HFFc6 (cell line): ENCODE results near the gene EIF4A2. TPM values are rescaled to one million over a fixed set of nuclear protein-coding genes. Genes with fewer than 3 reads are reported as not detected.

Experiments
- DNase-seq: peaks from one replicate; pipeline ENCODE4 v3.0.0-alpha.2; 2018
- H3K27ac Mint-ChIP-seq: 2 replicates; pipeline ENCODE4 v1.8.0; 2020; ENCODE audit warnings: mild to moderate bottlenecking, mixed read lengths
- H3K27me3 Mint-ChIP-seq: 2 replicates; pipeline ENCODE4 v1.8.0; 2021; ENCODE audit warnings: mild to moderate bottlenecking, moderate library complexity, mixed read lengths; ENCODE audit not compliant: insufficient read depth
- H3K36me3 Mint-ChIP-seq: 2 replicates; pipeline ENCODE4 v1.8.0; 2021; ENCODE audit warnings: low read depth, mixed read lengths
- H3K4me1 Mint-ChIP-seq: 2 replicates; pipeline ENCODE4 v1.8.0; 2020; ENCODE audit warnings: low read depth, mixed read lengths
- H3K4me3 Mint-ChIP-seq: 2 replicates; pipeline ENCODE4 v1.8.0; 2020; ENCODE audit warnings: mild to moderate bottlenecking, moderate library complexity, mixed read lengths
- H3K9me3 Mint-ChIP-seq: 2 replicates; pipeline ENCODE4 v1.8.0; 2020; ENCODE audit warnings: mild to moderate bottlenecking, mixed read lengths
- CTCF ChIP-seq: fragments of 200-600 bp; sonication (generic); IDR thresholded peaks from 2 replicates; pipeline ENCODE4 v1.5.0; 2021; ENCODE audit warnings: antibody characterized with exemption, mild to moderate bottlenecking
- microRNA-seq: library from miRNA; unstranded; fragments of <30 nt; microRNA quantifications from one replicate; pipeline ENCODE4, GENCODE V29; 2019
- total RNA-seq, 6 experiments: library from RNA; stranded (reverse); fragmentation: NEBNext Ultra II Directional; extraction: Animal tissue kit (Norgen Biotek cat#: 25700); gene quantifications; 2 replicates in 1 of 6; 3 replicates in 5 of 6; pipeline ENCODE4 v1.2.3, GENCODE V29; 2021

The EIF4A2 gene
- total RNA-seq, 6 experiments from 2014 or later, result 249 to 363 (median 264) TPM

GRCh38 chr3:186828340-186828739 lies 45.0 kb downstream of the EIF4A2 start:
- TF ChIP-seq CTCF, result no peak
- Mint-ChIP-seq H3K4me1 (peaks cover 28% of the 10 kb centered on the region), H3K9me3 (no peaks in the 10 kb centered on the region), H3K27ac (no peak overlapping the region), H3K27me3 (peaks cover 38% of the 10 kb centered on the region), H3K4me3 (no peak overlapping the region), H3K36me3 (no peaks in the 10 kb centered on the region)
- DNase-seq, result no peak

- H3K9me3 Mint-ChIP-seq, result no peaks in the 10 kb centered on the region
- peaks cover under 1% of the 10 kb centered on the region for H3K4me1 Mint-ChIP-seq
- no peak for TF ChIP-seq CTCF
- H3K27ac Mint-ChIP-seq, result no peak overlapping the region
- DNase-seq, result no peak
- no peaks in the 10 kb centered on the region for H3K36me3 Mint-ChIP-seq
- H3K4me3 Mint-ChIP-seq, result no peak overlapping the region
- H3K27me3 Mint-ChIP-seq, result peaks cover 27% of the 10 kb centered on the region
Observed at GRCh38 chr3:186831798-186832197, 48.4 kb downstream of the EIF4A2 start.

- no peak for TF ChIP-seq CTCF
- no peaks in the 10 kb centered on the region for H3K4me1 Mint-ChIP-seq
- H3K27ac Mint-ChIP-seq, result no peak overlapping the region
- no peak overlapping the region for H3K4me3 Mint-ChIP-seq
- no peak for DNase-seq
- H3K36me3 Mint-ChIP-seq, result no peaks in the 10 kb centered on the region
- no peaks in the 10 kb centered on the region for H3K9me3 Mint-ChIP-seq
- H3K27me3 Mint-ChIP-seq, result peaks cover 27% of the 10 kb centered on the region
Observed at GRCh38 chr3:186832276-186832675, 48.9 kb downstream of the EIF4A2 start.

Small RNA genes within 50 kb of the gene (microRNA-seq; reads per million reads assigned to microRNA genes)
- 67.2 reads per million, percentile 45 among the genes with 10 or more reads in this experiment for gene MIR1248

Other genes with a start within 250 kb of the EIF4A2 start
- under 1 TPM; 0.34 to 0.87 (median 0.68) TPM for gene CRYGS, start 239.2 kb upstream of the EIF4A2 start, total RNA-seq
- 1 to 10 TPM; 4.8 to 8.0 (median 6.0) TPM for gene TBCCD1, start 216.2 kb upstream of the EIF4A2 start, total RNA-seq
- 10 to 100 TPM; 76.8 to 94.0 (median 84.2) TPM for gene DNAJB11, start 212.9 kb upstream of the EIF4A2 start, total RNA-seq
- not detected for gene AHSG, start 170.5 kb upstream of the EIF4A2 start, total RNA-seq
- gene FETUB, start 143.2 kb upstream of the EIF4A2 start, total RNA-seq, result not detected
- not detected for gene HRG, start 117.6 kb upstream of the EIF4A2 start, total RNA-seq
- not detected for gene KNG1, start 66.2 kb upstream of the EIF4A2 start, total RNA-seq
- gene RFC4, start 22.9 kb downstream of the EIF4A2 start, total RNA-seq, result 10 to 100 TPM; 13.3 to 27.9 (median 25.7) TPM
- gene ADIPOQ, start 59.1 kb downstream of the EIF4A2 start, total RNA-seq, result not detected
- gene ST6GAL1, start 146.9 kb downstream of the EIF4A2 start, total RNA-seq, result 1 to 10 TPM in 5 of 6 experiments, under 1 TPM in 1; 0.88 to 2.6 (median 1.9) TPM